GM18526 (cell line): Measurements from ENCODE around the gene OR2V1.
A peak's percentile ranks its signal among the peaks of the same experiment; 100 is the strongest.

Experiments used
- POLR2A ChIP-seq: IDR thresholded peaks from 3 replicates; pipeline ENCODE4 v1.6.1; 2011; ENCODE audit not compliant: insufficient read length; ENCODE audit errors: extremely low read depth

OR2V1 gene

GRCh38 chr5:181130832-181131496 is at the start of gene OR2V1:
Gene OR2V1 (minus strand): TSS chr5:181131169. CDS start chr5:181125304, 5,865 bp downstream.
- TF ChIP-seq POLR2A, result no peak

- no peak for TF ChIP-seq POLR2A
These were observed 45.4 kb upstream of the OR2V1 start for GRCh38 chr5:181176254-181176952.

- TF ChIP-seq POLR2A, result peak; percentile 15
These were observed 42.7 kb upstream of the OR2V1 start for GRCh38 chr5:181173420-181174342.

GRCh38 chr5:181173027-181173419 is 42.1 kb upstream of the OR2V1 start:
- no peak for TF ChIP-seq POLR2A

- TF ChIP-seq POLR2A, result no peak
These were observed 40.8 kb upstream of the OR2V1 start for GRCh38 chr5:181171782-181172181.

GRCh38 chr5:181170996-181171395 is 40.0 kb upstream of the OR2V1 start:
- TF ChIP-seq POLR2A, result no peak

GRCh38 chr5:181170237-181170825 is 39.4 kb upstream of the OR2V1 start:
- TF ChIP-seq POLR2A, result no peak

GRCh38 chr5:181168595-181169118 is 37.7 kb upstream of the OR2V1 start:
- TF ChIP-seq POLR2A, result no peak

- no peak for TF ChIP-seq POLR2A
These were observed 37.0 kb upstream of the OR2V1 start for GRCh38 chr5:181167814-181168488.

- no peak for TF ChIP-seq POLR2A
These were observed 36.1 kb upstream of the OR2V1 start for GRCh38 chr5:181166812-181167733.

- TF ChIP-seq POLR2A, result no peak
These were observed 33.3 kb upstream of the OR2V1 start for GRCh38 chr5:181164076-181164952.

- no peak for TF ChIP-seq POLR2A
These were observed 32.6 kb upstream of the OR2V1 start for GRCh38 chr5:181163487-181164075.
